ENCODE data around the gene PPP2R2C. TPM values are rescaled to one million over a fixed set of nuclear protein-coding genes. Genes with fewer than 3 reads are reported as not detected.
A peak's percentile ranks its signal among the peaks of the same experiment; 100 is the strongest.

PPP2R2C gene
- total RNA-seq, 4 donors from 2014 or later, result 50.7 to 81.3 (median 62.0) TPM

GRCh38 chr4:6513678-6514077 is 41.3 kb upstream of the PPP2R2C start:
- no peak for TF ChIP-seq CTCF (IDR thresholded peaks at IDR 0.05)
- TF ChIP-seq POLR2A (IDR thresholded peaks at IDR 0.05), result no peak

GRCh38 chr4:6509587-6509986 is 37.2 kb upstream of the PPP2R2C start:
- 78 to 85% methylated on average over 7 of the region's 7 CpGs for WGBS, 2 donors
- TF ChIP-seq POLR2A (IDR thresholded peaks at IDR 0.05) (no peak), CTCF (IDR thresholded peaks at IDR 0.05) (no peak)
- intact Hi-C loops (cut with DNase I; ENCODE audit: low total_unique reads), result no loop called here
- no peak overlapping the region for H3K4me3 ChIP-seq (ENCODE audit: low read depth, poor library complexity, severe bottlenecking)
- DNase-seq (ENCODE audit: low spot score in 2 of 2), result peak in 1 of 2 donors; percentile 1

More at GRCh38 chr4:6513678-6514077, 41.3 kb upstream of the PPP2R2C start:
- no peak for DNase-seq (ENCODE audit: low spot score in 2 of 2)
- H3K4me3 ChIP-seq (ENCODE audit: low read depth, poor library complexity, severe bottlenecking), result no peak overlapping the region
- WGBS, 2 donors, result 83 to 95% methylated on average over 3 of the region's 3 CpGs
- intact Hi-C loops (cut with DNase I; ENCODE audit: low total_unique reads), result no loop called here

- intact Hi-C loops (cut with DNase I; ENCODE audit: low total_unique reads), result no loop called here
- no peak overlapping the region for H3K4me3 ChIP-seq (ENCODE audit: low read depth, poor library complexity, severe bottlenecking)
- peak; percentile 9 to 64 for DNase-seq (ENCODE audit: low spot score in 2 of 2)
- no peak for TF ChIP-seq POLR2A (IDR thresholded peaks at IDR 0.05)
- TF ChIP-seq CTCF (IDR thresholded peaks at IDR 0.05), result no peak
- WGBS, 2 donors, result 87 to 89% methylated on average over 4 of the region's 4 CpGs
These were observed 34.9 kb upstream of the PPP2R2C start for GRCh38 chr4:6507345-6507744.

- H3K4me3 ChIP-seq (ENCODE audit: low read depth, poor library complexity, severe bottlenecking), result no peak overlapping the region
- intact Hi-C loops (cut with DNase I; ENCODE audit: low total_unique reads), result no loop called here
- DNase-seq (ENCODE audit: low spot score in 2 of 2), result peak in 1 of 2 donors; percentile 39
- no peak for TF ChIP-seq POLR2A (IDR thresholded peaks at IDR 0.05)
- WGBS, 2 donors, result 89 to 98% methylated on average over 3 of the region's 3 CpGs
These were observed 34.3 kb upstream of the PPP2R2C start for GRCh38 chr4:6506616-6507140.

- H3K4me3 ChIP-seq (ENCODE audit: low read depth, poor library complexity, severe bottlenecking), result no peak overlapping the region
- TF ChIP-seq POLR2A (IDR thresholded peaks at IDR 0.05) (no peak), CTCF (IDR thresholded peaks at IDR 0.05) (no peak)
- DNase-seq (ENCODE audit: low spot score in 2 of 2), result no peak
- intact Hi-C loops (cut with DNase I; ENCODE audit: low total_unique reads), result no loop called here
- WGBS, 2 donors, result 80 to 85% methylated on average over 5 of the region's 5 CpGs
These were observed 32.6 kb upstream of the PPP2R2C start for GRCh38 chr4:6504900-6505496.

GRCh38 chr4:6502747-6503465 is 30.5 kb upstream of the PPP2R2C start:
- TF ChIP-seq CTCF (IDR thresholded peaks at IDR 0.05), result no peak
- no peak for TF ChIP-seq POLR2A (IDR thresholded peaks at IDR 0.05)
- H3K4me3 ChIP-seq (ENCODE audit: low read depth, poor library complexity, severe bottlenecking), result no peak overlapping the region
- intact Hi-C loops (cut with DNase I; ENCODE audit: low total_unique reads), result no loop called here
- peak in 1 of 2 donors; percentile 52 for DNase-seq (ENCODE audit: low spot score in 2 of 2)
- WGBS, 2 donors, result 75 to 80% methylated on average over 6 of the region's 6 CpGs
